Lower leg skin (tissue), 4 donors: Measurements from ENCODE around the gene NRG3. TPM values are rescaled to one million over a fixed set of nuclear protein-coding genes. Genes with fewer than 3 reads are reported as not detected.

Experiments used
- DNase-seq, 2 donors: peaks; one replicate each; pipeline ENCODE4 v3.0.0-alpha.2; 2019; ENCODE audit warnings: low spot score in 2 of 2
- H3K4me3 ChIP-seq: fragments of 200-600 bp; sonication (generic); 2 replicates; pipeline ENCODE4 v1.5.1; 2017; ENCODE audit warnings: mild to moderate bottlenecking, low read depth; ENCODE audit not compliant: poor library complexity, severe bottlenecking
- POLR2A ChIP-seq, 2 donors: fragments of 450-650 bp; IDR thresholded peaks; one replicate each; pipeline ENCODE4 v1.6.1; 2016 to 2017; ENCODE audit warnings: antibody characterized with exemption in 2 of 2, mild to moderate bottlenecking in 1 of 2, moderate library complexity in 1 of 2
- WGBS, 2 donors: methylation state at CpG; one replicate each; pipeline ENCODE4 v1.1.5; 2018; 5-methylcytosine and 5-hydroxymethylcytosine counted together
- intact Hi-C: fragments of 100-400 bp; cut with DNase I; formaldehyde crosslinking; loops from one replicate; pipeline ENCODE4 v1.15.0; 2023; ENCODE audit warnings: low total_unique reads
- total RNA-seq, 4 donors: library from RNA; depleted of rRNA; stranded (reverse); fragments of >200 nt; gene quantifications; one replicate each; pipeline ENCODE4 v1.1.0, GENCODE V29; 2016
- TF ChIP-seq, protein P1 (sequence below), 3 donors: fragments of 450-650 bp; IDR thresholded peaks; one replicate each; pipeline ENCODE4 v1.5.1; 2016; ENCODE audit warnings: antibody characterized with exemption in 3 of 3, mild to moderate bottlenecking in 3 of 3, moderate library complexity in 2 of 3

NRG3 gene
- total RNA-seq, 4 donors from 2014 or later: 0.15 to 2.5 (median 0.50) TPM

DNA sequence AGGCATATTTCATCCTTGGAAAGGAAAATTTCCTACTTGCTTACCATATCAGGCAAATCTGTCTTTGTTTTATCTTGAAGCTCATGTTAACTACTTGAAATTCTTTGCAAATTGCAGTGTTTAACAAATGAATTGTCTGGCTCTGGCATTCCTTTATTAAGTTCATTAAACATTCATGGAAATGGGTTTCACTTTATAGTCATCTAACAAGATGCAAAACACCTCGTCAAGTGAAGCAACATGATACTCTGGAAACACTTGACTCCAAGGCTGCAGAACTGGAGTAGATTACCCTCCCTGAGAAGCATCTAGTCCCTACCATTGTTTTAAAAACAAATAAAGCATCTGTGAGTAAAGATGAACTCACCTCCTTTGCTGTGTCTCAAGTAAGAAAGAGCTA lies 1086.9 kb downstream of the NRG3 start:
- intact Hi-C loops: no loop called here
- H3K4me3 ChIP-seq: no peak overlapping the region
- no peak for DNase-seq
- TF ChIP-seq, protein P1, sequence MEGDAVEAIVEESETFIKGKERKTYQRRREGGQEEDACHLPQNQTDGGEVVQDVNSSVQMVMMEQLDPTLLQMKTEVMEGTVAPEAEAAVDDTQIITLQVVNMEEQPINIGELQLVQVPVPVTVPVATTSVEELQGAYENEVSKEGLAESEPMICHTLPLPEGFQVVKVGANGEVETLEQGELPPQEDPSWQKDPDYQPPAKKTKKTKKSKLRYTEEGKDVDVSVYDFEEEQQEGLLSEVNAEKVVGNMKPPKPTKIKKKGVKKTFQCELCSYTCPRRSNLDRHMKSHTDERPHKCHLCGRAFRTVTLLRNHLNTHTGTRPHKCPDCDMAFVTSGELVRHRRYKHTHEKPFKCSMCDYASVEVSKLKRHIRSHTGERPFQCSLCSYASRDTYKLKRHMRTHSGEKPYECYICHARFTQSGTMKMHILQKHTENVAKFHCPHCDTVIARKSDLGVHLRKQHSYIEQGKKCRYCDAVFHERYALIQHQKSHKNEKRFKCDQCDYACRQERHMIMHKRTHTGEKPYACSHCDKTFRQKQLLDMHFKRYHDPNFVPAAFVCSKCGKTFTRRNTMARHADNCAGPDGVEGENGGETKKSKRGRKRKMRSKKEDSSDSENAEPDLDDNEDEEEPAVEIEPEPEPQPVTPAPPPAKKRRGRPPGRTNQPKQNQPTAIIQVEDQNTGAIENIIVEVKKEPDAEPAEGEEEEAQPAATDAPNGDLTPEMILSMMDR (IDR thresholded peaks at IDR 0.05): no peak
- no peak for TF ChIP-seq POLR2A (IDR thresholded peaks at IDR 0.05)
- 58% methylated on average over 1 of the region's 1 CpG for WGBS, 2 donors

DNA sequence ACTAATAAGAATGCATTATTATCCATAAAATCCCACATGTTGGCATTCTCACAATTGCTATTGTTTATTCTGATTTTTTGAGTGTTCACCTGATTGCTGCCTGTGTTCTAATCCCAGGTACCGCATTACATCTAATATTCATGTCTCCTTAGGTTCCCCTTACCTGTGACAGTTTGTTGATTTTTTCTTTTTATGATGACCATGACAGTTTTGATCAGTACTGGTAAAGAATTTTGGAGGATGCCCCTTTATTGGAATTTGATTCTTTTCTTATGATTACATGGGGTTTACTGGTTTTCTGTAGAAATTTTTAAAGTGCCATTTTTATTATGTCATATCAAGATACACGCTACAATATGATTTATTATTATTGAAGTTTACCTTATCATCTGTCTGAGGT lies 1091.1 kb downstream of the NRG3 start:
- WGBS, 2 donors: 88 to 89% methylated on average over 2 of the region's 2 CpGs
- no peak overlapping the region for H3K4me3 ChIP-seq
- intact Hi-C loops: no loop called here
- DNase-seq: no peak
- TF ChIP-seq POLR2A (IDR thresholded peaks at IDR 0.05): no peak
- TF ChIP-seq, protein P1 (IDR thresholded peaks at IDR 0.05): no peak

DNA sequence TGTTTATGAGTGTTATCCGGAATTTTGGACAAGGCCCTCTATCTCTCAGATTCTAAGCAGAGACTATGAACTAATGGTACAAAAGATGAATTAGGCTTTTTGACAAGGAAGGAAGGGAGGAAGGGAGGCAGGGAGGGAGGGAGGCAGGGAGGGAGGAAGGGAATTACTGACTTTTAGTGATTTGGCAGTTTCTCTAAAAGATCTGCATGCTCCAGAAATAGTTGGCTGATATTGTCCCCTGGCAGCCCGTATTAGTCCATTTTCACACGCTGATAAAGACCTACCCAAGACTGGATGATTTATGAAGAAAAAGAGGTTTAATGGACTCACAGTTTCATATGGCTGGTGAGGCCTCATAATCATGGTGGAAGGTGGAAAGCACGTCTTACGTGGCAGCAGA lies 1093.5 kb downstream of the NRG3 start:
- WGBS, 2 donors: 64 to 75% methylated on average over 5 of the region's 5 CpGs
- DNase-seq: no peak
- TF ChIP-seq POLR2A (IDR thresholded peaks at IDR 0.05): no peak
- TF ChIP-seq, protein P1 (IDR thresholded peaks at IDR 0.05): no peak
- H3K4me3 ChIP-seq: no peak overlapping the region
- intact Hi-C loops: no loop called here

DNA sequence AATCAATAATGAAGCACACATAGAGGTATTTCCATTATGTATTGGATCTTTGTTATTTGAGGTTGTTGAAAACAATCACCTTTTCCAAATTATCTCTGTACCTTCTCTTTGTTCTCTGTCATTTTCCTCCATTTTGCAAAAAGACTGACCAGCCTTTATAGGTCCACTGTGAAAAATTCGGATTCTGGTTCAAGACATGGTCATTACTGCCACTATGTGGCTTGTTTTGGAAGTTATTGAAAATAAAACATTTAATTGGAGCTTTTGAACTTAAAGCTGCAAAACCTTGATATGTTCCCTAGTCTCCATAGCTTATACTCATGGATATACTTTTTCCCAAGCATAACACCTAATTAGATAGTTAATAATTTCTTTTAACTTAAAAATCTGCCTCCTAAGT lies 1094.4 kb downstream of the NRG3 start:
- no peak for DNase-seq
- intact Hi-C loops: no loop called here
- TF ChIP-seq, protein P1 (IDR thresholded peaks at IDR 0.05): no peak
- TF ChIP-seq POLR2A (IDR thresholded peaks at IDR 0.05): no peak
- H3K4me3 ChIP-seq: no peak overlapping the region
- 47 to 58% methylated on average over 1 of the region's 1 CpG for WGBS, 2 donors

DNA sequence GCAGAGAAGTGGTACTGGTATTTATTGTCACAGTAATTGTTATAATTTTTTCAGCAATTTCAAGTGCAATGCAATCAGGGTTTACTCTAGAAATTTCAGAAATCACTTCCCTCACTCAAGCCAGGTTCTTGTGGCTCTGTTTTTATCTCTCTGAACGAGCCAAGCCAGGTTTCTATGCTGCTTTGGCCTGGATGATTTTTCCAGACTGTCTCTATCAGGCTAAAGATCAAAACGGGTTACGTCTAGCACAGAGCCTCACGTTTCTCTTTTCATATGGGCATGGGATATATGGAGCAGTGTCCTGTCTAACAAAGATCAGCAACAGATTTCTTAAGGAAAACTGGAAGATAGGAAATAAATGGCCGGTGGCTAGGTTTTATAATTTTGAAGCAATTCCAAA lies 1105.3 kb downstream of the NRG3 start:
- 61 to 65% methylated on average over 5 of the region's 5 CpGs for WGBS, 2 donors
- no peak for DNase-seq
- intact Hi-C loops: no loop called here
- no peak for TF ChIP-seq POLR2A (IDR thresholded peaks at IDR 0.05)
- TF ChIP-seq, protein P1 (IDR thresholded peaks at IDR 0.05): no peak
- H3K4me3 ChIP-seq: no peak overlapping the region

DNA sequence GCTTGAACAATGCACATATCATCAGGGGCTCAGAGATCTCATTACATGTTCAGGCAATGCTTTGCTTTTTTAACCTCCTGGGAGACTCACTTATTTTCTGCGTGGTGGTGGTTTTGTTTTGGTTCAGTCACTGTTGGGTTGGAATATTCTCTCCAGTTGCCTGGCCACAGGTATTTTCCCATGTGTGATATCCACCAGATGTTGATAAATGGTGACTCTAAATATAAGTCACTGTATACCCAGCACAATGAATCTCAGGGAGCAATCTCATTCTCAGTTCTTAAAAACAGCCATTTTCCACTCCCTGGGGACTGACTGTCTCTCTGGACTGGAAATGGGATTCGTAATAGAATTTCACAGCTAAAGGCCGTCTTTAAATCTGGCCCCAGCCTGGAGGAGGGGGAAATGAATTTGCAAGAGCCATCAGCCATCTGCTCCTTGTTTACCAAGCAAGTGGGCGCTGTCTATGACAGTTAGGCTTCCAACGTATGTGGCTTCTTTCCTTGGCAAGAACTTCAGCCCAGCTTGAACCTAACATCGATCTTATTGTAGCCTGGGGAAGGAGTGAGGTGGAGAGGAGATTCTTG lies 1106.2 kb downstream of the NRG3 start:
- DNase-seq: no peak
- intact Hi-C loops: no loop called here
- WGBS, 2 donors: 60 to 66% methylated on average over 6 of the region's 6 CpGs
- no peak overlapping the region for H3K4me3 ChIP-seq
- no peak for TF ChIP-seq POLR2A (IDR thresholded peaks at IDR 0.05)
- TF ChIP-seq, protein P1 (IDR thresholded peaks at IDR 0.05): no peak
